CD4-positive, alpha-beta T cell treated with Interferon alpha-2 for 1 hour (primary cell): Measurements from ENCODE around the gene ST3GAL6.

Experiments
- DNase-seq, 2 donors: peaks; one replicate each; pipeline ENCODE4 v3.0.0-alpha.2; 2020 to 2022

ST3GAL6 gene

GRCh38 chr3:98763076-98763475, at the start of gene ST3GAL6:
Gene ST3GAL6 (plus strand): TSS chr3:98763340. CDS start chr3:98768441, 5,101 bp downstream.
- DNase-seq = peak in 1 of 2 donors; percentile 20

- no peak for DNase-seq
These were observed 49.2 kb upstream of the ST3GAL6 start for GRCh38 chr3:98713984-98714383.

GRCh38 chr3:98717584-98717983, 45.6 kb upstream of the ST3GAL6 start:
- no peak for DNase-seq

- DNase-seq = no peak
These were observed 44.4 kb upstream of the ST3GAL6 start for GRCh38 chr3:98718730-98719129.

- DNase-seq = no peak
These were observed 41.4 kb upstream of the ST3GAL6 start for GRCh38 chr3:98721776-98722175.

- no peak for DNase-seq
These were observed 40.8 kb upstream of the ST3GAL6 start for GRCh38 chr3:98722389-98722788.

- DNase-seq = no peak
These were observed 37.8 kb upstream of the ST3GAL6 start for GRCh38 chr3:98725352-98725751.

- DNase-seq = no peak
These were observed 37.1 kb upstream of the ST3GAL6 start for GRCh38 chr3:98726084-98726483.

- no peak for DNase-seq
These were observed 35.5 kb upstream of the ST3GAL6 start for GRCh38 chr3:98727638-98728037.

GRCh38 chr3:98728672-98729071, 34.5 kb upstream of the ST3GAL6 start:
- DNase-seq = no peak

GRCh38 chr3:98730338-98730737, 32.8 kb upstream of the ST3GAL6 start:
- peak in 1 of 2 donors; percentile 26 for DNase-seq

GRCh38 chr3:98730886-98731537, 32.1 kb upstream of the ST3GAL6 start:
- DNase-seq = no peak

GRCh38 chr3:98731720-98732285, 31.3 kb upstream of the ST3GAL6 start:
- DNase-seq = peak in 1 of 2 donors; percentile 1

- DNase-seq = no peak
These were observed 30.7 kb upstream of the ST3GAL6 start for GRCh38 chr3:98732286-98733052.

- DNase-seq = no peak
These were observed 29.9 kb upstream of the ST3GAL6 start for GRCh38 chr3:98733053-98733811.

GRCh38 chr3:98733812-98734281, 29.3 kb upstream of the ST3GAL6 start:
- no peak for DNase-seq

GRCh38 chr3:98734306-98734705, 28.8 kb upstream of the ST3GAL6 start:
- no peak for DNase-seq

GRCh38 chr3:98734735-98735134, 28.4 kb upstream of the ST3GAL6 start:
- DNase-seq = no peak

- no peak for DNase-seq
These were observed 27.8 kb upstream of the ST3GAL6 start for GRCh38 chr3:98735296-98735695.

GRCh38 chr3:98735761-98736269, 27.3 kb upstream of the ST3GAL6 start:
- DNase-seq = no peak

- no peak for DNase-seq
These were observed 25.8 kb upstream of the ST3GAL6 start for GRCh38 chr3:98737301-98737700.

- DNase-seq = no peak
These were observed 23.9 kb upstream of the ST3GAL6 start for GRCh38 chr3:98739266-98739665.

GRCh38 chr3:98740324-98740723, 22.8 kb upstream of the ST3GAL6 start:
- DNase-seq = no peak
